ENCODE measurements around the gene SELENOV. TPM values are rescaled to one million over a fixed set of nuclear protein-coding genes. Genes with fewer than 3 reads are reported as not detected.

The SELENOV gene
- total and polyA plus RNA-seq, 9 of the 15 experiments (the other 6 are each of a cell fraction or from before 2014, with no cell fraction given), result 0.04 to 0.09 (median 0.06) TPM; not detected in 4

- TF ChIP-seq, protein P1, sequence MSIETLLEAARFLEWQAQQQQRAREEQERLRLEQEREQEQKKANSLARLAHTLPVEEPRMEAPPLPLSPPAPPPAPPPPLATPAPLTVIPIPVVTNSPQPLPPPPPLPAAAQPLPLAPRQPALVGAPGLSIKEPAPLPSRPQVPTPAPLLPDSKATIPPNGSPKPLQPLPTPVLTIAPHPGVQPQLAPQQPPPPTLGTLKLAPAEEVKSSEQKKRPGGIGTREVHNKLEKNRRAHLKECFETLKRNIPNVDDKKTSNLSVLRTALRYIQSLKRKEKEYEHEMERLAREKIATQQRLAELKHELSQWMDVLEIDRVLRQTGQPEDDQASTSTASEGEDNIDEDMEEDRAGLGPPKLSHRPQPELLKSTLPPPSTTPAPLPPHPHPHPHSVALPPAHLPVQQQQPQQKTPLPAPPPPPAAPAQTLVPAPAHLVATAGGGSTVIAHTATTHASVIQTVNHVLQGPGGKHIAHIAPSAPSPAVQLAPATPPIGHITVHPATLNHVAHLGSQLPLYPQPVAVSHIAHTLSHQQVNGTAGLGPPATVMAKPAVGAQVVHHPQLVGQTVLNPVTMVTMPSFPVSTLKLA (conservative IDR thresholded peaks at IDR 0.05), result peak in 1 of 2 experiments; percentile 90; a peak in 3 of 4 replicates
- TF ChIP-seq FOXP1 (CRISPR knock-in tag; IDR thresholded peaks at IDR 0.05) (peak; percentile 98), KDM1A (IDR thresholded peaks at IDR 0.05) (peak; percentile 55 to 61; a peak in 3 of 4 replicates), EGR1 (conservative IDR thresholded peaks at IDR 0.05) (0 out of 2 replicates have a peak, but pooled peaks have one; percentile 30), KDM2B (CRISPR knock-in tag; IDR thresholded peaks at IDR 0.05) (peak; percentile 63; the same call in 1 of the 2 replicates), ZNF316 (IDR thresholded peaks at IDR 0.05) (no peak), SOX6 (IDR thresholded peaks at IDR 0.05) (peak; percentile 32; the same call in 1 of the 2 replicates), MAZ (CRISPR knock-in tag; conservative IDR thresholded peaks at IDR 0.05 in 1 of 2, IDR thresholded peaks at IDR 0.05 in 1 of 2) (0 out of 4 replicates have a peak, but pooled peaks of 1 of the 2 experiments have one; percentile 50), RBM14 (IDR thresholded peaks at IDR 0.05; ENCODE audit: borderline replicate concordance, insufficient read depth, low read depth, low read length) (no peak), SMARCA5 (IDR thresholded peaks at IDR 0.05) (no peak), ATF7 (IDR thresholded peaks at IDR 0.05) (no peak; the same call in 1 of the 2 replicates), ZBED1 (IDR thresholded peaks at IDR 0.05) (no peak), SIN3A (IDR thresholded peaks at IDR 0.05; ENCODE audit: borderline replicate concordance in 2 of 2, control insufficient read depth in 1 of 2, low read depth in 2 of 2, low read length in 2 of 2) (peak; percentile 32 to 55; a peak in 1 of 4 replicates), NFATC3 (IDR thresholded peaks at IDR 0.05) (no peak), PTBP1 (IDR thresholded peaks at IDR 0.05; ENCODE audit: low read depth, low read length) (no peak), FOXK1 (CRISPR knock-in tag; IDR thresholded peaks at IDR 0.05; ENCODE audit: borderline replicate concordance) (no peak), NFRKB (IDR thresholded peaks at IDR 0.05; ENCODE audit: low read depth) (no peak), ZNF23 (CRISPR knock-in tag; IDR thresholded peaks at IDR 0.05) (no peak), CBX3 (IDR thresholded peaks at IDR 0.05; ENCODE audit: borderline replicate concordance in 1 of 2, low read length in 2 of 2) (peak in 1 of 2 experiments; percentile 93; a peak in 1 of 3 replicates), ZNF263 (CRISPR knock-in tag; IDR thresholded peaks at IDR 0.05; ENCODE audit: borderline replicate concordance) (0 out of 2 replicates have a peak, but pooled peaks have one; percentile 23), NRF1 (conservative IDR thresholded peaks at IDR 0.05 in 1 of 2, IDR thresholded peaks at IDR 0.05 in 1 of 2) (peak; percentile 89 to 93), ZNF79 (CRISPR knock-in tag; IDR thresholded peaks at IDR 0.05; ENCODE audit: low read depth) (no peak)
- TF ChIP-seq, protein P2, sequence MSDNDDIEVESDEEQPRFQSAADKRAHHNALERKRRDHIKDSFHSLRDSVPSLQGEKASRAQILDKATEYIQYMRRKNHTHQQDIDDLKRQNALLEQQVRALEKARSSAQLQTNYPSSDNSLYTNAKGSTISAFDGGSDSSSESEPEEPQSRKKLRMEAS (CRISPR knock-in tag; IDR thresholded peaks at IDR 0.05), result peak; percentile 96
- TF ChIP-seq, protein P3, sequence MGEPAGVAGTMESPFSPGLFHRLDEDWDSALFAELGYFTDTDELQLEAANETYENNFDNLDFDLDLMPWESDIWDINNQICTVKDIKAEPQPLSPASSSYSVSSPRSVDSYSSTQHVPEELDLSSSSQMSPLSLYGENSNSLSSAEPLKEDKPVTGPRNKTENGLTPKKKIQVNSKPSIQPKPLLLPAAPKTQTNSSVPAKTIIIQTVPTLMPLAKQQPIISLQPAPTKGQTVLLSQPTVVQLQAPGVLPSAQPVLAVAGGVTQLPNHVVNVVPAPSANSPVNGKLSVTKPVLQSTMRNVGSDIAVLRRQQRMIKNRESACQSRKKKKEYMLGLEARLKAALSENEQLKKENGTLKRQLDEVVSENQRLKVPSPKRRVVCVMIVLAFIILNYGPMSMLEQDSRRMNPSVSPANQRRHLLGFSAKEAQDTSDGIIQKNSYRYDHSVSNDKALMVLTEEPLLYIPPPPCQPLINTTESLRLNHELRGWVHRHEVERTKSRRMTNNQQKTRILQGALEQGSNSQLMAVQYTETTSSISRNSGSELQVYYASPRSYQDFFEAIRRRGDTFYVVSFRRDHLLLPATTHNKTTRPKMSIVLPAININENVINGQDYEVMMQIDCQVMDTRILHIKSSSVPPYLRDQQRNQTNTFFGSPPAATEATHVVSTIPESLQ (CRISPR knock-in tag; IDR thresholded peaks at IDR 0.05), result peak; percentile 97
These were observed 7.8 kb upstream of the SELENOV start (continued) for GRCh38 chr19:39506944-39507714.

All from K562 (cell line).